Measurements from ENCODE around the gene ATG4D.

DNA sequence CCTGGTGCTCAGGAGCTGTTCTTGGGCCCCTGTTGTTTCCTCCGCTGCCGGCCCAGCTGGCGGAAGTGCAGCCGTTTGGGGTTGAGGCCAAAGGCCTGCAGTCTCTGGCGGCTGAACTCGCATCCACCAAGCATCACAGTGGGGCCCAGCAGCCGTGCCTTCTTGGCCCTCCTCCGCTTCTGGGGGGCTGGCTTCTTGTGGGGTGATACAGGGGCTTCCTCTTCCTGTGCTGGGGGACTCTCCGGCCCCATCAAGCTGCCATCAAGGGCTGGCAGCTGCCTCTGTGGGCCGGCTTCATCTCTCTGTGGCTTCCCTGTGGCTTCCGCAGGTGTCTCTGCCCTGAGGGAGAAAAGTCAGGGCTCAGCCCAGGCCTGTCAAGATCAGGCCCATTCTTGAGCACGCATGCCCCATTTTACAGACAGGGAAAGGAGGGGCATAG, 10.3 kb downstream of the ATG4D start:
- TF ChIP-seq, protein P1, sequence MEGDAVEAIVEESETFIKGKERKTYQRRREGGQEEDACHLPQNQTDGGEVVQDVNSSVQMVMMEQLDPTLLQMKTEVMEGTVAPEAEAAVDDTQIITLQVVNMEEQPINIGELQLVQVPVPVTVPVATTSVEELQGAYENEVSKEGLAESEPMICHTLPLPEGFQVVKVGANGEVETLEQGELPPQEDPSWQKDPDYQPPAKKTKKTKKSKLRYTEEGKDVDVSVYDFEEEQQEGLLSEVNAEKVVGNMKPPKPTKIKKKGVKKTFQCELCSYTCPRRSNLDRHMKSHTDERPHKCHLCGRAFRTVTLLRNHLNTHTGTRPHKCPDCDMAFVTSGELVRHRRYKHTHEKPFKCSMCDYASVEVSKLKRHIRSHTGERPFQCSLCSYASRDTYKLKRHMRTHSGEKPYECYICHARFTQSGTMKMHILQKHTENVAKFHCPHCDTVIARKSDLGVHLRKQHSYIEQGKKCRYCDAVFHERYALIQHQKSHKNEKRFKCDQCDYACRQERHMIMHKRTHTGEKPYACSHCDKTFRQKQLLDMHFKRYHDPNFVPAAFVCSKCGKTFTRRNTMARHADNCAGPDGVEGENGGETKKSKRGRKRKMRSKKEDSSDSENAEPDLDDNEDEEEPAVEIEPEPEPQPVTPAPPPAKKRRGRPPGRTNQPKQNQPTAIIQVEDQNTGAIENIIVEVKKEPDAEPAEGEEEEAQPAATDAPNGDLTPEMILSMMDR (IDR thresholded peaks at IDR 0.05): no peak
- no peak for TF ChIP-seq POLR2A (IDR thresholded peaks at IDR 0.05)
- TF ChIP-seq EP300 (IDR thresholded peaks at IDR 0.05): no peak

All from gastroesophageal sphincter (tissue), 3 donors.